HG02884 (cell line): ENCODE measurements around the gene OGDHL.
"Not testable (repeated sequence)": the region's sequence is repeated elsewhere in the genome, so short reads cannot be mapped to it uniquely, and the experiment has no call there.

Experiments
- ATAC-seq: cut with Tn5 transposase; IDR thresholded peaks from one replicate; pipeline ENCODE4 v1.9.1; 2021; ENCODE audit warnings: mild to moderate bottlenecking, moderate library complexity; ENCODE audit not compliant: unreplicated experiment

OGDHL gene

DNA sequence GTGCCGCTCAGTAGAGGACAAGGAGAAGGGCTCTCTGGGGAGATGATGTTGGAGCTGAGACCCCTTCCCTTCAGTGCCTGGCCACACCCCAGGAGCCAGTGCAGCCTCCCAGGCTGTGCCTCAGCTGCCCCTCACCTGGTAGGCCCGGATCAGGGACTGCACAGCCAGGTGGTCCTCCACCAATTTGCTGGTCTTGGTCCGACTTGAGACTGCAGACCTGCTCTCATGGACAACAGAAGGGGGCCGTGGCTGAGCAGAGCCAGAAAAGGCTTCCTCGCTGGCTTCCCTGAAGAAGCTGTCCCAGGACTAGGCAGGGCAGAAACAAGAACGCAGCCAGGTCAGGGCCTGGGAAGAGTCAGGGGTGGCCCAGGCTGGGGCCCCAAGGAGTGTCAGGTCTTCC, 5.5 kb downstream of the OGDHL start:
- ATAC-seq, result no peak

DNA sequence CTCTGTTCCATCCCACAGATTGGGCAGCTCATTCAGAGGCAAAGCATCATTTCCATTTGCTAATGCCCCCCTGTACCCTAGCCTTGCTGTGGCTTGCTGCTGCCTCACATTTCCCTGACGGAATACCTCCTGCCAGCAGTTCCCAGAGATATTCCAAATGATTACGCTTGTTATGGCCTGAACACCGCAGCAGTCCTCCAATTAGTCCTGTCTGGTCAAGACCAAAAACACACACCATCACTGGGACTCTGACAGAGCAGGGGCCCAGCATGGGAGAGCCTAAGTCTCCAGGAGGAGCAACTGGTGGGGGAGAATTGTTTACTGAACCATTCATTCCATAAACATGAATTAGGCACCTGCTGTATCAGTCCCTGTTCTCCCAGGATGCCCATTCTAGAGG, 6.1 kb downstream of the OGDHL start:
- ATAC-seq, result no peak

DNA sequence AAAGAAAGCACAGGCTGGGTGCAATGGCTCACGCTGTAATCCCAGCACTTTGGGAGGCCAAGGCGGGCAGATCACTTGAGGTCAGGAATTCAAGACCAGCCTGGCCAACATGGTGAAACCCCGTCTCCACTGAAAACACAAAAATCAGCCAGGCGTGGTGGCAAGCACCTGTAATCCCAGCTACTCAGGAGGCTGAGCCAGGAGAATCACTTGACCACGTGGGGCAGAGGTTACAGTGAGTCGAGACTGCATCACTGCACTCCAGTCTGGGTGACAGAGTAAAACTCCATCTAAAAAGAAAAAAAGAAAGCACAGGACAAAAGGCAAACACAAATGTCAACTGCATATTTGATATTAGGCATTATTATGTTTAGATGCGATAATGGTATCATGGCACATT, 7.2 kb downstream of the OGDHL start:
- not testable (repeated sequence) for ATAC-seq

DNA sequence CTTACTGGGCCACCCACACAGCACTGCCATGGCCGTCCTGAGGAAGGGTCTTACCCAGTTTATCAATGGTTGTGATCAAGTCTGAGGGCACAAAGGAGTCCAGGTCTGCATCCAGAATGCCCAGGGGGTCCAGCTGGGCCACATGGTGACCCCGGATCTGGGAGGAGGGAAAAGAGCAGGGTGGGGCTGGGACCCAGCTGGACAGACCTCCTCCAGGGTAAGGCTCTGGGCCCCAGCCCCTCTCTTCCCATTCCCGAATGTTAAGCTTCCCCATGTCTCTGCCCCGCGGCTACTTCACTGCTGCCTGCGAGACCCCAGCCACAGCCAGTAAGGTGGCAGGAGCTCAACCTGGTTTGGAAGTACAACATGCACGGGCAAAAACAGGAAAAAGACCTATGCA, 9.5 kb downstream of the OGDHL start:
- ATAC-seq, result no peak

DNA sequence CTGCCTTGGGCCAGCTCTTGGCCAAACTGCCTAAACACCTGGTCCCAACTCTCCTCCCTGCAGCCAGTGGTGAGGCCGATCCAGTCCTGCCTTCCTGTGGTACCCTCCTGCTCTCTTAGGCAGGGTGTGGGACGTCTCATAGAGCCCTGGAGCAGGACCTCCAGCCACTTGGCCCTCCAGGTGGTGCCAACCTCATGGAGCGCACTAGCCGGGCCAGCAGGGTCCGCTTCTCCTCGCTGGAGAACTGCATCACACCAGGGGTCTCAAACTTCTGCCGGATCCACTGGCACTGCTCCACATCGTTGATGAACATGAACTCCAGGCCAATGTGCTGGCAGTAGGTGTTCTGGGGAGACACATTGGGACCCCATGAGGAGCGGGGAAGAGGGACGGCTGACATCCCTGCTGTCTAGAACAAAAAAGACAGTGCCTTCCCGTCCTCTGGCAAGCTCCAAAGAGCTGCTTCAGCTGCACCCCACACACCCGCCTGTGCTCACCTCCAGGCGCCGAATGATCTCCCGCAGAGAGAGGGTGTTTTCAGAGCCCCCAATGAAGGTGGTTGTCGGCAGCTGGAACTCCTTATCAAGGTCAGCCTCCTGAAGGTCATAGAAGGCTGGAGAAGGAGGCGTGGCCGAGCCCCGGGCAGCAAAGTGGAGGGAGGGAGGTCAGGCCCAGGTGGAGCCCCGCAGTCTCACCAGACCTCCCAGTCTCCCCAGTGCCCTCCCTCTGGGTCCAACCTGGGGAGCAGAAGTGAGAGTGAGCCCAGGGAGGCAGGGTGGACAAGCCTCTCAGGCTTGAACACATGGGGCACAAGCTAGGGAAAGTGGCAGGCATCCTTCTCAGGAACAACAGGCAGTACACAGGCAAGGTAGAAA, 10.2 kb downstream of the OGDHL start:
- no peak for ATAC-seq

DNA sequence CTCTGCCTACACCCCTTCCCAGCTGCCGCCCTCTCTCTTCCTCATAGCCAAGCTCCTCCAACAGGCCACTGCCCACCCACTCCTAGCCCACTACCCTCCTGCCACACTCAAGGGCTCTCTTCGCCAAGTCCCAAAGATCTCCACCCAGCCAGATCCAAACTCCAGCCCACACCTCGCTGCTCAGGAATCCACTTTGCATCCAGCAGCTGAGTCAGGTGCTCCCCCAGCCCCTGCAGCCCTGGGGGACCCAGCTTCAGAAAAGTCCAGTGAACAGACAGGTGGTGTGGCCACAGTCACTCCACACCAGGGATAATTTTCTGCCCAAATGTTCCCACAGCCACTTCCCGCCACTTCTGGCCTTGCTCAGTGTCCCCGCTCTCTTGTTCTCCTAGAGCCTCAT, 10.9 kb downstream of the OGDHL start:
- no peak for ATAC-seq

DNA sequence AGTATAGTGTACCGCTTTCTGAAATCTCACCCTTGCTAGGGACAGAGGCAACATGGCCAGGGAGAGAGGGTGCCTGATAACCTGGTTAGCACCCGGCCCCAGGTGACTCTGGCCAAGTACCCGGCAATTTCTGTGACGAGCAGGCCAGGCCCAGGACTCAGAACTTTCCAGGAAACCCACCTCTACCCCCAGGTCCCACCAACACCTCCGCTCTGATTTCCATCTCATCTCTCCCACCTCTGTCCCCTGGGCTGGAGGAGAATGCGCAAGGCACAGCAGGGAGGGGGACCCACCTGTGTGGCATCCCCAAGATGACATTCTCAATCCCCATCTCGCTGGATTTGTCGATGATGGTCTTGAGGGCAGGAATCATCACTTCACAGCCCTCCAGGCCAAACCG, 11.6 kb downstream of the OGDHL start:
- no peak for ATAC-seq

DNA sequence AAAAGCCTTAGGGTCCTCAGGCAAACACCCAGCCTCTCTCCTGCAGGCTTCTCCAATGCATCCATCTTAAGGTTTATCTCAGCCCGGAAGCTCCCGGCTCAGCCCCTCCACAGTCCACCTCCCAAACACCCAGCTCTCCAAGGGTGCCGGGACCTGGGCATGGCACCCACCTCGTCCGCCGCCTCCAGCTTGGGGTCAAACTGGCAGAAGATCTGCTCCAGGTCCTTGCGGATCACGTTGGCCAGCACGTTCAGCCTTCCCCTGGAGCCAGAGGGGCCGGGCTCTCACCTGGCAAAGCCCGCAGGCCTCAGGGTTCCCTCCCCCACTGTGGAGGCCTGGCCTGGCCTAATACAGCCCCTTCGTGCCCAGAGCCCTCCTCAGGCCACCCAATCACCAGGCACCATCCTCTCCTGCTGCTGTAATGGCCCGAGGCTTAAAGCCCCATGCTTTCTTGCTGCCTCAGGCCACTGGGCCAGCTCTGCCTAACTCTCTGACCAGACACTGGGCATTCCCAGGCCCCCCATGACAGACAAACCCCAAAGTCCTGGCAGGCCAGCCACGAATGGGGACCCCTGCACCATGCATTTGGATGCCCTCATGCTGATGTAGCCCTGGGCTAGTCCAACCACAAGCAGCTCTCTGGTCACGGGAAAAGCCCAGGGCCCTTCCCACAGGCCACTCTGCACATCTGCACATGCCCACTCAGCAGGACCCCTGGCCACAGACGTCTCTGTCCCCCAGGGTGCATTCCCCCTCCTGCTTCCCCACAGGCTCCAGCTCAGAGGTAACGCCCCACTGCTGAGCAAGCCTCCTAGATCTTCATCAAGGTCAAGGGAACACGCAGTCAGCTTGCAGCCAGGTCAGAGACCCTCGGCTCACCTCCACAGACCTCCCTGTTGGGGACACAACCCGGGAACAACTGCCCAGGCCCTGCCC, 12.3 kb downstream of the OGDHL start:
- ATAC-seq, result no peak

DNA sequence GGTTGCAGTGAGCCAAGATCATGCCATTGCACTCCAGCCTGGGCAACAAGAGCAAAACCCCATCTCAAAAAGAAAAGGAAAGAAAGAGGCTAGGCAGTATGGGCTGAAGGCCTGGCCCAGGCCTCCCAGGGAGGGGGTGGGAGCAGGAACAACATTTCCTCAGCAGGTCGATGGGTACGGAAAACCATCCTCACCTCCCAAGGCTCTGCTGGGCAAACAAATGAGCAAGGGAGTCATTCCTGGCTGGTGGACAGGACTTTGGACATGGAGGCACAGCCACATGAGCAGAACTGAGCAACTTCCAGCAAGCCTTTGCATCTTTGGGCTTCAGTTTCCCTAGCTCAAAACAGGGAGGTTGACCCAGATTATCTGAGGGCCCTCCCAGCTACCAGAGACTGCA, 13.0 kb downstream of the OGDHL start:
- ATAC-seq, result no peak

DNA sequence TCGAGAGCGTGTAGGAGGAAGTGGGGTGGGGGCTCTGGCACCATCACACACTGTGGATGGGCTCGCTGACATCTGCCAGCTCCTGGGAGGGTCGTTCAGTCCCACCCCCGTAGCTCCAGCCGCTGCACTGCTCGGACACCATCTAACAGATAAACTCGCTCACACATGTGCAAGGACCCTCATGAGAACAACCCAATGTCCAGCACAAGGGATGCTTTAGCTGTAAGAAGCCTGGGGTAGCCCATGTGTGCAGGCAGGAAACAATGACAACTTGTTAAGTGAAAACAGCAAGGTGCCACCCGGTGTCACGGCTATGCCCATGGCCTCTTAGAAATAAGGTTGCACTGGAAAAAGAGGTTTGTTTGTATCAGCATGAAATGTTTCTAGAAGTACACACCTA, 14.1 kb downstream of the OGDHL start:
- no peak for ATAC-seq

DNA sequence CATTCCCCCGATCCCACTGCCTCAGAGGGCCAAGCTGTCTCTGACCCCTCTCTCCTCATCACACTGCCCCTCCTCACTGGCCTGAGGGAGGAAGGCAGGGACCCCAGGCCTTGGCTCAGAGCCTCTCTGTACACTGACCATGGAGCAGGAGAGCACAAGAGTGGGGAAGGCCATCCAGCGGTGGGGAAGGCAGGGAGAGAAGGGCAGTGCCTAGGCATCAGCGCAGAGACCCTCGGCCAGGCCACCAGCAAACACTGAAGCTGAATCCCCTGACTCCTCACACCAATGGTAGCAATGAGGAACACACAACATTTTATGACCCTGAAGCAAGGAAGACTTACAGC, 14.8 kb downstream of the OGDHL start:
- ATAC-seq, result no peak

DNA sequence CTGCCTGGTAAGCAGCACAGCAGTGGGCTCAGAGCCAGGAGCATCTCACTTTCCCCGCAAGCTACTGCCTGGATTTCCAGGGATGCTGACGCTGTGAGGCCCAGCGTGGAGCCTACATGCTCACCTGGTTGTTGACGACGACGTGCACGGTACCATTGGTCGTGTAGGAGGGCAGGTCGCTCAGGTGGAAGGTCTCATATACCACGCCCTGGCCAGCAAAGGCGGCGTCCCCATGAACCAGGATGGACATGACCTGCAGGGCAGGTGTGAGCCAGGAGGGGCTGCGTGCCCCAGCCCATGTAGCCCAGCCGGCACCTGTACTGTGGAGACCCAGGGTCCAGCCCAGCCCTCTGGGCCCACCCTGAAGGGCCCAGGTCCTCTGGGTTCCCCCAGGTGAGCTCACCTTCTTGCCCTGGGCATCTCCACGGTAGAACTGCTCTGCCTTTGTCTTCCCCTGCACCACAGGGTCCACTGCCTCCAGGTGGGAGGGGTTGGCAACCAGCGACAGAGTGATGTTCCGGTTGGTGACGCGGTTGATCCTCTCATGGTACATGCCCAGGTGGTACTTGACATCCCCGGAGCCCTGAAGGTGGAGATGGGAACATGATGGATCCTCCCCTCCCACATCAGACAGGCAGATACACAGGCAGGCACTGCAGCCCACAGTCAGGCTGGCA, 15.4 kb downstream of the OGDHL start:
- ATAC-seq, result no peak

DNA sequence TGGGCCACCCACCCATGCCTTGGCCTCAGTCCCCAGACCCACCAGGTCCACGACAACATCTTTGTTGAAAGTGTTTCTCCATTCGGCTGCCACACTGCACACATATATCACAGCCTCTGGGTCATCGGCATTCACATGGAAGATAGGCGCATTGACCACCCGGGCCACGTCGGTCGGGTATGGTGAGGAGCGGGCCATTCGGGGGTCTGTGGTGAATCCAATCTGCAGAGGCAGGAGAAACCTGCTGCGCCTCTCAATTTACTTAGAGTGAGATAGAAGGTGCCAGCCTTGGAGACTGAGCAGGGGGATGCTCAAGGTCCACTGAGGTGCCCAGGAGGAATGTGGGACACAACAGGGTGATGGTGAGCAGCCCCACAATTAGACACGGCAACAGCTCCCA, 16.4 kb downstream of the OGDHL start:
- ATAC-seq, result no peak

DNA sequence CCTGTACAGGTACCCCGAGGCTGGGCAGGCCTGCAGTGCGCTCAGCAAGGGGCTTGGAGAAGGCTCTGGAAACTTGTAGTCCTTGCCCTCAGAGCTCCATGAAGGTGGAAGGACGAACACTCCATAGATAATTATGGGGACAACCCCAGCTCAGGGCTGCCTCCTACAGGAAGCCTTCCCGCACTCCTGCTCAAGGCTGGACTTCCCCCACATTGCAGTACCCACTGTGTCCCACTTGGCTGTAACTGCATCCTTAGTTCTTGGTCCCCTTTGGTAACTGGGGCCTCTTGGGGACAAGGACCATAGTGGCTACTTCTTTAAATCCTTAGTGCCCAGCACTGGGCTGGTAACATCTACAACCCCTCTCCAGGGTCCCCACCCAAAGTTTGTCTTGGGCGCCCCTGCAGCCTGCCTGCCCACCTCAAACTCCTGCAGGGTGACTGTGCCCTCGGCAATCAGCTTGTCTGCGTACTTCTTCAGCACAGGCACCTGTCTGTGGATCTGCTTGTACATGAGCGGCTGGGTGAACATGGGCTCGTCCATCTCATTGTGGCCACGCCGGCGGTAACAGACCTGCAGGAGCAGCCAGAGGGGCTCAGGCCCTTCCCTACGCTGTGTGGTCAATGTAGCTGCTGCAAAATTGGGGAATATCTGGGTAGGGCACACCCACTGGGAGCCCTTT, 17.1 kb downstream of the OGDHL start:
- no peak for ATAC-seq

DNA sequence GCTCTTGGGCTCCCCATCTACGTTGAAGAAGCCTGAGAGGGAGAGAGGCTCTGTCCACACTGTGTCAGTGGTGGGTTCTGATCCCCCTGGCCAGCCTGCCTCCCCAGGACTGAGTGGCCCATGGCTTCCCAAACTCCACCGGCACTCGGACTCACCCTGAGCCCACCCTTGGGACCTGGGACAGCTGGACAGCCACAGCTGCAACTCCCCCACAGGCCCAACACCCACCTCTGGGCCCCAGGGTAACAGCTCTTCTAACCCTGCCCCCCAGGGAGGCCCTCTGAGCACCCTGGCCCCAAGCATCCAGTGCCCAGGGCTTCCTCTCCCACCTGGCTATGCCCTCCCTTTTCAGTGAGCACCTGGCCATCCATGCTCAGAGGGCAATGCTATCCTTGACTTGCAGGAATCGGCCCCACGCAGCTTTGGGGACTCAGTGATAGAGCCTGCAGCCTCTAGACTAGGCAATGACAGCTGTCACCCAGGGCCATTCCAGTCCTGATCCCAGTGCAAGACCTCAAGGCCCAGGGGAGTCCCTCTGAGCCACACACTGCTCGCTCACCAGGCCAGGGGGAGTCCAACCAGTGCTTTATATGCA, 17.9 kb downstream of the OGDHL start:
- ATAC-seq, result no peak

DNA sequence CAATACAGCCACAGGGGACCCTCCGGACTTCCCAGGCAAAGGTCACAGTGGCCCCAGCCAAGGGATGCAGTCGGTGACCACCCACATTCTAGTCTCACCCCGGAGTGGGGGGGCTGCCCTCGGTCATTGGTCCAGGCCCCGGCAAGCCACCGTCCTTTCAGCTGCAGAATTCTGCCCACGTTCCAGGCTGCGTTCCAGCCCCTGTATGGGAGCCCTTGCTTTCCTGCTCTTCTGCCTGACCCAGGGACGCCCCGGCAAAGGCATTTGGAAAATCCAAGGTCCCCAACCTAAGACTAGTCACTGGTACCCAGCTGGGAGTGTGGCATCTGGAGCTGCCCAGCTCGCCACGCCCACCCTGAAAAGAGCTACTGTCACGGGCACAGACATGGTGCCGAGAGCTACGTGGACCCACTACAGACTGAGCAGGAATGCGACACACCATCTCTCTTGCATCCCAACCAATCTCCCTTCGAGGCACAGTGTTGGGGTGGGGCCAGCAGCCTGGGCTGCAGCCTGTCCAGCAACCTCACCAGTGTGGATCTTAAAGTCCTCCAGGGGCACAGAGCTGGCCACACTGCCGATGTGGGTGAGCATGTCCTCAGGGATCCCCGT, 18.6 kb downstream of the OGDHL start:
- ATAC-seq, result no peak

DNA sequence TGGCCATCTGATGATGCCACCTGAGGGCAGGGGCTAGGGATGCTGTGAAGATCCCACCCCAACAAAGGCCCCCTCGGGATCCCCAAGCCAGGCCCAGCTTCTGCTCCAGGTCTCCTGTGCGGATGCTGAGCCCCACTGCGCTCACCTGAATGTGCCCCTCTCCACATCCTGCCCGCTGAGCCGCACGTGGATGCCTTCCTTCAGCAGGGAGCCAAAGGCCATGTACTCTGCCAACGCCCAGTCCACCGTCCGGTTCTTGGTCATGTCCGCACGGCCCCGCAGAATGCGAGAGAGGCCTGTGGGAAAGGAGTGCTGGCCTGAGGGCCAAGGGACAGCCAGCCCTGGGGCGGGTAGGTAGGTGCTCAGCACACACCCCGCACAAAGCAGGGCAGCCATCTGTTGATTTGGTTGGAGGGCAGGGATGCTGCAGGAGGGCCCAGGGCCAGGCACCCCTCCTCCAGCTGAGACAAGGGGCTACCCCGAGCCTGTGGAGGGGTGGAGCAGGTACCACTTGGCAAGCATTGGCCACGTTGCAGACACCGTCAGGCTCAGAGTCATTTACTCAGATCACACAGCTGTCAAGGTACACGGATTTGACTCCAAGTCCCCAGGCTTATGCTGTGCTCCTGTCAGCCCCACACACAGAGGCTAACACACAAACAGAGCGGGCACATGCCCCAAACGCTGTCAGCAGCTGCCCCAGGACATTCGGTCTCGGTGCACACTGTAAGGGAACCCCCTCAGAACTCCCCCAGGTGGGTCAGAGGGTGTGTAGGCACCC, 19.2 kb downstream of the OGDHL start:
- no peak for ATAC-seq

DNA sequence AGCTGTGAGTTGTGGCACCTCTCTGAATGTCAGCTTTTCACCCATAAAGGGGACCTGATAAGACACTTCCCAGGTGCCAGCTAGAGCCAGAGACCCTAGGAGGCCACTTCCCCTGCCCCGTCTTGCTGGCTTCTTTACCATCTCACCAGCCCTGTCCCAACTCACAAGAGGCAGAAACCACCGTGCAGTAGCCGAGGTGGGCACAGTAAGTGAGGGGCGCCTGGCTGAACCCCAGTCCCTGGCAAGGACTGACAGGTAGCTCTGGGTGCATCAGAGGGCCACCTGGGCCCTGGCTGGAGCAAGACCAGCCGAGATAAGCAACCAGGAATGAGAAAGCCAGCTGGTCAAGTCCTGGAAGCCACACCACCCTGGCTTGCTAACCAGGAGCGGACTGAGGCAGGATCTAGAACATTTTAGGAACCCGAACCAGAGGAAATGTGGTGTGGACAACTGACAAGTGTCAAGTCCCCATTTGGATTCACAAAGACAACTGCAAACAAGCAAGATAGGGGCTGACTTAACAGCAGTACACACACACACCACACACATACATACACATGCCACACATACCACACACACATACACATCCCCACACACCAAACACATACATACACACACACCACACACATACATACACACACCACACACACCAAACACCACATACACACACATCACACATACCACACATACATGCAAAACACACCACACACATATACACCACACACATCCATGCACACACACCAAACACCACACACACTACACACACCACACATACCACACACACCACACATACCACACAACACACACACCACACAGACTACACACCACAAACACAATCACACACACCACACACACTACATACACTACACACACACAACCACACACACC, 20.8 kb downstream of the OGDHL start:
- ATAC-seq, result no peak
